T-helper 1 cell treated with Interleukin-12 subunit alpha and Interleukin-12 subunit beta and Interleukin-4 antibody, amounts not matched to agents 30 ng/mL and 1 ng/mL, for 36 hours (primary cell): Measurements from ENCODE around the gene BANF2. TPM values are rescaled to one million over a fixed set of nuclear protein-coding genes. Genes with fewer than 3 reads are reported as not detected.
"Not testable (repeated sequence)": the region's sequence is repeated elsewhere in the genome, so short reads cannot be mapped to it uniquely, and the experiment has no call there.

ENCODE experiments used
- intact Hi-C: fragments of 100-400 bp; cut with micrococcal nuclease; formaldehyde crosslinking; loops from one replicate; pipeline ENCODE4 v1.15.1; 2024
- total RNA-seq: library from RNA; stranded (reverse); gene quantifications from 2 replicates; pipeline ENCODE4 v1.2.3, GENCODE V29; 2022

Gene BANF2
- total RNA-seq, 1 donor from 2014 or later = not detected

- intact Hi-C loops = loop anchor here (1.0 to 5.0 kb wide), 20 partner anchors 72 to 1110 kb away; partner anchors contain the start of genes DZANK1, MGME1, POLR3F and SEC23B
Observed at GRCh38 chr20:17682103-17682888, 17.5 kb upstream of the BANF2 start, which contains the start of gene RRBP1. Gene RRBP1, minus strand, starts transcription at chr20:17682242. Its CDS starts 21,735 bp downstream, at chr20:17660507.

DNA sequence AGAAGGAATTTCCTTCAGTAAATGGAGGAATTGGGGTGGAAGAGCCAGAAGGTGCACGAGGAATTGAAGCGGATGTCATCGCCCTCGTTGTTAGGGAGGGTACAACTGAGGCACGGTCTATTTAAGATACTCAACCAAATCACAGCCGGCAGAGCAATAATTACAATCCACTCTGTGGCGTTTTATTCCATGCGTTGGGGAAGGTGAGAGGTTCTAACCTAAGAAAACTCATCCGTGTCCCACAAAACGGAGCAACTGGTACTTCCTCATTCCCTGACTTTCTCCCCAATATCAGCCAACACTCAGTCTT lies 16.9 kb upstream of the BANF2 start:
- intact Hi-C loops = loop anchor here (1.0 to 5.0 kb wide), 20 partner anchors 73 to 1109 kb away; partner anchors contain the start of genes DZANK1, MGME1, POLR3F and SEC23B

DNA sequence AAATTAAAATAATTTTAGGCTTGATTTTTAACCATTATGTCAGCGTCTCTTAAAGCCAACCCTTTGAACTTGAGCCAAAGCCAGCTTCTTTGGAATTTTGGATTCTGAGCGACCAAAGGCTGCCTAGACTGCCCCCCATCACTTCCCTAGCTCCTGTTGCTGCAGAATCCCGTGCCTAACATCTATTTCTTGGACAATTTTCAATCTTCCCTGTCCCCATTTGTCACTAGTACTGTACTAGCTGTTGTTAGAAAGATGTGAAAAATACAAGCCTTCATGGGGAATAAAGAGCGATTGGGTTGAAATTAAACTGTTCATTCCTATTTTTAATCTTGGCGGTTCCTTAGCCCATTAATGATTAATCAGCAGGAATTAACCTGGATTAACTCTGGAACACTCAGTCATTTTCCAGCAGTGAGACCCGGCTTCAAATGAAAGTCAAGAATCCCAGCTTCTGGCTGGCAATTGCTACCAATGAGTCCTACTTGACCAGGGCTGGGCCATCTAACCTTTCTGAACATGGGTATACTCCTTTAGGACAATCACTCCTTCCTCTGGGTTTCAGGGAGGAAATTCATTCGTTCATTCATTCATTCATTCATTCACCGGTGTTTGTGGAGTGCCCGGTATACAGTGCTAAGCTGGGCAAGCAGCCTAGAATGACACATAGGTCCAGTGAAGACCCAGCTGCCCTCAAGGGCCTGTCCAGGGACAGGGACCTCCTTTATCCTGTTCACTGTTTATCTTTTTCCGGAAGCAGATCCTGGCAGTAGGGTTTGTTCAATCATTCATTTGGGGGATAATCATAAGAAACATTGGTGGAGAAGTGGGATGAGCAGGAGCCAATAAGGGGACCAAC lies 16.3 kb upstream of the BANF2 start:
- intact Hi-C loops = loop anchor here (2.0 to 5.0 kb wide), 6 partner anchors 174 to 1109 kb away; partner anchors contain the start of genes DZANK1, POLR3F, SEC23B and SNRPB2

DNA sequence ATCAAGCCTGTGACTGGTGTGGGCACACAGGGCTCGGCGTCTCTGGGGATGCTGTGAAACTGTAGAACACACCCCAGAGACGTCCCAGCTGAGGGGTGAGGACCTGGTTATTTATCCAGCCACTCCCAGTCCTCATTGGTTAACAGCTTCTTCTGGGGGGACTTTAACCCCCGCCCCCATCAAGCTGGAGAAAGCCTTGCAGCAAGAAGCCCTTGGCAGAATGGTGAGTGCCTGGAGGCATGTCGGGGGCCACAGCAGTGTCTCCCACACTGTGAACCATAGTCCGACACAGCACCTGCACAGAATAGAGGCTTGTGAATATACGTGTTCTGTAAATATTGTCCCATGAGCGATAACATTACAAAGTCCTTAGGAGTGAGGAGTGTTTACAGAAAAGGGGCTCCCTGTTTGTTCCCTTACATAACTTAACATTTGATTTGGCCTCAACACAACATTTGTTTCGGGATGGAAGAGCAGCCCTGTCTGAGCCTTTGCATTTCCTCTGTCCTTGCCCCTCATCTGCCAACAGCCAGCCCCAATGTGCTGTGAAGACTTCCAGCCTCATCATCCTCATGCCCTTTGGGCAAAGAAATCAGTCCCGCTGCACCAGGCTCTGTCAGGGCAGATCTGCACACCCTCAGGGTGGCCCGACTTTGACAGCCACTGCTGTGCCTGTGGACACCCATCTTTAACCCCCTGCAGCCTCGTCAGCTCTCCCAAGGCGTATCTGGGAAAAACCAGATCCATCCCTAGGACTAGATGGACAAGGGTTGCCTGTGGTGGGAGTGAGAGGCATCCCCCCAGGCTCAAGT lies 15.5 kb upstream of the BANF2 start:
- intact Hi-C loops = loop anchor here (5.0 kb wide), 2 partner anchors 173 to 1108 kb away; no protein-coding TSS in a partner anchor

DNA sequence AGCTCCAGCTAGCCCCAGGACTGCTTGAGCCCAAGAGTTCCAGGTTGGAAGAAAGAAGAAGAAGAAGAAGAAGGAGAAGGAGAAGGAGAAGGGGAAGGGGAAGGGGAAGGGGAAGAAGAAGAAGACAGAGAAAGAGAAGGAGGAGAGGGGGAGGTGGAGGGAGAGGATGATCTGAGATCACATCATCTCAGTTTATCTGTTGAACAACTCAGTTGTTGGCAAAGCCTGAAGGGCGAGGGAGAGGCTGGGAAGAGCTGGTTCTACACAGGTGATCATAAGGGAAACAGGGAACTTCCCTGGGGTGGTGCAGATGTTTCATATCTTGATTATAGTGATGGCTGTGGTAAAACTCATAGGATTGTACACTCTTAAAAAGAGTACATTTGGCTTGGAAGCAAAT lies 14.6 kb upstream of the BANF2 start:
- intact Hi-C loops = no loop called here

- intact Hi-C loops = no loop called here
Observed at GRCh38 chr20:17687800-17688199, 12.0 kb upstream of the BANF2 start.

DNA sequence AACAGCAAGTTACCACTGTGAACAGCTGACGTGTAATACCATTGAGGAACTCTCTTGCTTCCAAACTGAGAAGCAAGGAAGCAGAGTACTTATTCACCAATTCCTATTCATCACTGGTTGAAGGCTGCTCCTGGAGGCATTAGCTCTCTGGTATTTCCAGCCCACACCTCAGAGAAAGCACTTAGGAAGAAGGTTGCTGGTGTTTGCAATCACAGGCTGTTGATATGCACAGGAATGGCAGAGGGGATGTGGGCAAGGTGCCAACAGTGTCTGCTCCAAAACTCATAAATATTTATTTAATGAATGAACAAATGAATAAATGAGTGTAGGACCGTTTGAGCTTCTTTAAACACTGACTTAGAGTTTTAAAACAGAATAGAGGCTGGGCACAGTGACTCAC lies 10.8 kb upstream of the BANF2 start:
- intact Hi-C loops = no loop called here

DNA sequence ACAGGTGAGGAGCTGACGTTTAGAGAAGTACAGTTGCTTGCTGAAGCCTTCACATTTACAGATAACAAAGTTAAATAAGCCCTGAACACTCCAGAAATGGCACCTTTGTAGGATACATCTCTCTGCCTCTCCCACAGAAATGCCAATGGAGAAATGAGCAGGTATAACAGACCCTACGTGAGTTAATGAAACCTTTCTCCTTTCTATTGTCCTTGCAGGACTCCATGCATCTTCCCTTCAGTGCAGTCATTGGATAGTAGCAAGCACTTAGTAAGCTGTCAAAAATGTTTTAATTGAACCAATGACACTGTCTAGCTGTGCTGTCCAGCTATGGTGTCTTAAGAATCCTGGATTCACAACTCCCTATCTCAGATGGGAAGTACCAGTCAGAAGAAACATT lies 9.6 kb upstream of the BANF2 start:
- intact Hi-C loops = no loop called here

- intact Hi-C loops = no loop called here
Observed at GRCh38 chr20:17691758-17692157, 8.0 kb upstream of the BANF2 start.

DNA sequence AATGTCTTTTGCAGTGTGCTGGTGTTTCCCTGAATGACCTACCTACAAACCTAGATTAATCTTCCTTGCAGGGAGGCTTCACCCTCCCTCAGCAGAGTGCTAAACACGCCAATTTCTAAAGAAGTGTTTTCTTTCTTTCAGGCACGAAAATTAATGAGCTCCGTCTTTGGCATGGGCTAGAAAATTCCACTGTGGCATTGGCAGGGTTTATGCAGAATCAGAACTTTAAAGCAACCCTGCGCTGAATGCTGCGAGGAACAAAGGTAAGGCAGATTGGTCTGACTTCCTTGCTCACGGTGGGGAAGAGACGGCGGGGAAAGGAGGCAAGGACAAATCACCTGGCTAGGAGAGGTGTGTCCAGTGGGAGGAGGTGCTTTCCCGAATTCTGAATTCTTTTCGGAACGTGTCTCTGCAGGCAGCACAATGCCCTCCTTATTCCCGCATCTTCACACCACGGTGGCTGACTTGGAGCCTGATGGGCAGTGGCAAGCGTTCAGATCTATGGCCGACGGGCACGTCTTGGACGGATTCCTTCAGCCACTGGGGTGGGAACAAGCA lies 6.2 kb upstream of the BANF2 start:
- intact Hi-C loops = no loop called here

- intact Hi-C loops = no loop called here
Observed at GRCh38 chr20:17694767-17695166, 5.0 kb upstream of the BANF2 start.

DNA sequence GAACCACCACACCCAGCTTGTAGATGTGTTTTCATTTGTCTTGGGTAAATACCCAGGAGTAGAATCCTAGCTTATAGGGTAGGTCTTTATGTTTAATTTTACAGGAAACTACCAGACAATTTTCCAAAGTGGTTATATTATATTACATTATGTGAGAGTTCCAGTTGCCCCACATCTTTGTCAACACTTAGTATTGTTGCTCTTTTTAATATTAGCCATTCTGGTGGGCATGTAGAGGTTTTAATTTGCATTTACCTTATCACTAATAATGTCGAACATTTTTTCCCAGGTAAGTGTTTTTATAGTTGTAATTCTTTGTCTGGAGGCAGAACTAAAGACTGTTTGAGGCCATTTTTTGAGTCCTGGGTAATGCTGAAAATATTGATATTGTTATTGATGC lies 3.5 kb upstream of the BANF2 start:
- intact Hi-C loops = no loop called here

GRCh38 chr20:17697171-17697570 lies 2.6 kb upstream of the BANF2 start:
- intact Hi-C loops = no loop called here

- intact Hi-C loops = no loop called here
Observed at GRCh38 chr20:17698384-17698783, 1.4 kb upstream of the BANF2 start.

GRCh38 chr20:17700637-17701036 lies 871 bp downstream of the BANF2 start:
- intact Hi-C loops = no loop called here

DNA sequence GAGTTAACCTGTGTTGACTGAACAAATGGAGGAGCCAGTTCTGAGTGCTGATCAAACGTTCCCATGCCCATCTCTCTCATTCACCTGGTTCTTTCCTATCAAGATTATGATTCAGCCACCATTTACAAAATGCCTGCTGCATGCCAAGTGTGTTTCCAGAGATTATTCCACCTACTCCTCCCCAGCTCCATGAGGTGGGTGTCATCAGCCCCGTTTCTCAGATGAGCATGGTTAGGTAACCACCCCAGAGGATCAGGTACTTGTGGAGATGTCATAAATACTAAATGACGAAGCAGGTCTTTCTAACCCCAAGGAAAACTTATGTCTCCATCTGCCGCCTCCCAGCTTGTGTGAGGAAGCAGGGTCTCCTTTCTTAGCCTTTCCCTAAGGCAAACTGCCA lies 2.1 kb downstream of the BANF2 start:
- intact Hi-C loops = no loop called here

DNA sequence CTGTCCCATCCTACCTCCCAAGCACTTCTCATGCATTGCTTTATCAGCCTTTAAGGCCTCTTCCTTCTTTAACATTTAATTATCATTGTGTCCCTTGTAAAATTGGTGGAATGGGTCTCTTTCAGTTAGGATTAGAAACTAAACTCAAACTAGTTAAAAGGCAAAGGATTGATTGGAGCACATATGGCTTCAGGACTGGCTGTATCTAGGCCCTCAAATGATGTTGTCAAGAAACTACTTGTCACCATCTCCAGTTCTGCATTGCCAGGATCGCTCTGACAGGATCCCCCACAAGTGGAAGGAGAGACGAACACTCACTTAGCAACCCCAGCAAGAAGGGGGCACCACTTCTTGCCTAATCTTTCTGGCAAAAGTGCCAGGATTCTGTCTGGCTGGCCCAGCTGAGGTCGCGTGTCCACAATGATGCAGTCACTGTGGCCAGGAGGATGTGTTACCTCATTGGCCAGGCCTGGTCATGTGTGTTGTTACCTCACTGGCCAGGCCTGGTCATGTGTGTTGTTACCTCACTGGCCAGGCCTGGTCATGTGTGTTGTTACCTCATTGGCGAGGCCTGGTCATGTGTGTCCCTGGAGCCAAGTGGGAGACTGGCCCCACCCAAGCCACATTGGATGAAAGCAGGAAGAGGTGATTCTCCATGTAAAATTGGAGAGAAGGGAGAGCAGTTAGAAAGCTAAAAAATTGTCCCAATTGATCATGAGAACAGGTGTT lies 5.0 kb downstream of the BANF2 start:
- intact Hi-C loops = no loop called here

GRCh38 chr20:17705916-17706315 lies 6.2 kb downstream of the BANF2 start:
- intact Hi-C loops = no loop called here

DNA sequence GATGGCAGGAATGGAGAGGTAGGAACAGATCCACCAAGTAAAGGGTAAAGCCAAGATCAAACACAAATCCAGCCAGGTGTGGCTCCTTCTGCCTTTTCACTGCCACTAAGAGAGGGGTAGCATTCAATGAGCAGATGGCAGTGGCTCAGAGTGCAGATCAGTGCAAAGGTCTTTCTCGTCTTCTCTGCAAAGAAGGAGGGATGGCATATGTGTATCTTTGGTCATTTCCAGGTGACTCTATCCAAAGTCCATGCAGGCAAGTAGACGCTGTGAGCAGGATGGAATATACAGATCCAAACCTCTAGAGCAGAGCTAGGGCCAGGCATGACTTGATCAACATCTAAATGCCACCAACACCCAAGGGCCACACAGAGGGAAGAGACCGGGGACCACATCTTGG lies 6.9 kb downstream of the BANF2 start:
- intact Hi-C loops = no loop called here

DNA sequence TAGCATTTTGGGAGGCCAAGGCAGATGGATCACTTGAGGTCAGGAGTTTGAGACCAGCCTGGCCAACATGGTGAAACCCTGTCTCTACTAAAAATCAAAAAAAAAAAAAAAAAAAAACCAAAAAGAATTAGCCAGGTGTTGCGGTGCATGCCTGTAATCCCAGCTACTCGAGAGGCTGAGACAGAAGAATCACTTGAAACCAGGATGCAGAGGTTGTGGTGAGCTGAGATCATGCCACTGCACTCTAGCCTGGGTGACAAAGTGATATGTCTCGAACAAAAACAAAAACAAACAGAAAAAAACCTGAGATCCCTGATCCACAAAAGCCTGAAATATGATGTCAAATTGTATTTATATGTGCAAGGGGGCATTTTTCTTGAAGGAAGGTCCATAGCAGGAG lies 8.2 kb downstream of the BANF2 start:
- intact Hi-C loops = not testable (repeated sequence)
